Mononuclear cell (primary cell): ENCODE data around the gene MGST1. TPM values are rescaled to one million over a fixed set of nuclear protein-coding genes. Genes with fewer than 3 reads are reported as not detected.
"Not testable (repeated sequence)": the region's sequence is repeated elsewhere in the genome, so short reads cannot be mapped to it uniquely, and the experiment has no call there.

Experiments used
- H3K27me3 ChIP-seq: 2 replicates; pipeline ENCODE4 v1.6.0; 2011; ENCODE audit warnings: low read length, control low read depth; ENCODE audit not compliant: insufficient read depth
- H3K4me1 ChIP-seq: 2 replicates; pipeline ENCODE4 v1.5.1; 2011; ENCODE audit warnings: mild to moderate bottlenecking, low read length, control low read depth; ENCODE audit not compliant: insufficient read depth
- H3K4me3 ChIP-seq: 2 replicates; pipeline ENCODE4 v1.5.1; 2011; ENCODE audit warnings: mild to moderate bottlenecking, low read length, moderate library complexity
- H3K9me3 ChIP-seq: 2 replicates; pipeline ENCODE4 v1.5.1; 2011; ENCODE audit warnings: low read depth, mild to moderate bottlenecking, control low read depth, low read length
- total RNA-seq: library from RNA; depleted of rRNA; stranded (reverse); fragments of >200 nt; gene quantifications from one replicate; pipeline ENCODE4 v1.2.3, GENCODE V29; 2012

Gene MGST1
- total RNA-seq, 1 donor, result 15.6 TPM

- not testable (repeated sequence) for H3K4me3 ChIP-seq, H3K9me3 ChIP-seq, H3K27me3 ChIP-seq, H3K4me1 ChIP-seq
Observed at GRCh38 chr12:16382652-16383312, 35.3 kb downstream of the MGST1 start.

DNA sequence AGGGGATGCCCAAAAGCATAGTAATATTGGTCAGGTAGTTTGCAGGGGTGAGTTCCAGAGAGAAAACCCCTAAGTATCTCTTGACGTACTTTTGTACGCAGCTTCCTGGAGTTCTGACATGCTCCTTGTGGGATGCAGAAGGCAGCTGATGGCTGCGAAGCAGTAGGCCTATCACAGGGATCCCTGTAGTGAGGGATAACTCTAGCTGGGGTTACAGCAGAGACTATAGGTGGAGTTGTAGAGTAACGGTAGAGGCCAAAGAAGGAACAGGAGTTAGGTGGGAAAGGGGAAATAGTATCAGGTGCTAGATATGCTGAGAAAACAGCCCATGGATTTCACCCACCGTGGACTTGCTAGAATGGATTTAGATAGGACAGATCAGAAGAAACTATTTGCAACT is 37.3 kb downstream of the MGST1 start:
- Histone ChIP-seq H3K27me3 (no peaks in the 10 kb centered on the region), H3K9me3 (no peaks in the 10 kb centered on the region), H3K4me3 (no peak overlapping the region), H3K4me1 (peaks cover 4% of the 10 kb centered on the region)

DNA sequence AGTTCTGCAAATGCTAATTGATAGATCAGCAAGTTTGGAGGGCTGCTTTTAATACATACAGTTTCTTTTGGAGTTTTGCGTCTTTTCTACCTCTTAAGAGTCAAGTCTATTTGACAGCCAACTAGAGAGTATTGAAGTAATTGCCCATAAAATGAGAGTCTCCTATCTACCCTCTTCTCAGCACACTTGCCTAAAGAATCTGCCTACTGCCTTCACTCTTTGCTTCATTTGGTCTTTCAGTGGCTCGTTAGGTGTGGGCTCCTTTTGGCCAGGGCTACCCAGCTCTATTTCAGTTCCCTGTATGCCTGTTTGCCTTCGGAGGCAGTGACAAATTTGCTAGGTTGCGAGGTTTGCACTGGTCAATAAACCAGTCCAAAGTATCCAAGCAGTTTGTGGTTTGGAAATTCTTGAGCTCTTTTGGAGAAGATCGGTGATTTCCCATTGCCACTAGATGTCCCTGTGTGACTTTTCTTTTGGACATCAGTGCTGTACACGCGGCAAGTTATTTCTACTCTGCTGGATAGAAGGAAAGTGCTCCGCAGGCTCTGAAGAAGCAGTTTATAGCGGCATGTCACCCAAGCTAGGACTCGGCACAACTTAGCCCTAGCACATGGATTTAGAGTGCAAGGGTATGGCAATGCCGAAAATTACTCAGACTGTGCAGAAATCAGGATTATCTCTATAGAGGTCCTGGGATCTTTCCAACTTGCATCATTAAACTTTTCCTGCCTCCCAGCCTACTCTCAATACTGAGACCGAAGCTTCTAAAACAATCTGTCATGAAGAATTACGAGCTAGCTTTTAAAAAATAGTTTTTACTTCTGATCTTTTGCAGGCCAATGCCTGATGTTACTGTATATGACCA is 38.6 kb downstream of the MGST1 start:
- no peaks in the 10 kb centered on the region for H3K9me3 ChIP-seq
- H3K4me3 ChIP-seq, result no peak overlapping the region
- peaks cover 7% of the 10 kb centered on the region for H3K4me1 ChIP-seq
- H3K27me3 ChIP-seq, result no peaks in the 10 kb centered on the region

DNA sequence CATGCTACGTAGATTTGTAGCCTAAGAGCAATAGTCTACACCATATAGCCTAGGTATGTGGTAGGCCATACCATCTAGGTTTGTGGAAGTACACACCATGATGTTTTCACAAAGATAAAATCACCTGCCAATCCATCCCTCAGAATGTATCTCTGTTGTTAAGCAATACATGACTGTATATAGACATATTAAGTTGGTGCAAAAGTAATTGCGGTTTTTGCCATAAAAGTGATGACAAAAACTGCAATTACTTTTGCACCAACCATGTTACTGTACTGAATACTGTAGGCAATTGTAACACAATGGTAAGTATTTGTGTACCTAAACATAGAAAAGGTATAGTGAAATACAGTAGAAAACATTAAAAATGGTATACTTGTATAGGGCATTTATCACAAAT is 40.5 kb downstream of the MGST1 start:
- H3K9me3 ChIP-seq, result no peaks in the 10 kb centered on the region
- H3K4me1 ChIP-seq, result peaks cover 8% of the 10 kb centered on the region
- no peak overlapping the region for H3K4me3 ChIP-seq
- H3K27me3 ChIP-seq, result no peaks in the 10 kb centered on the region

GRCh38 chr12:16389594-16389993 is 42.1 kb downstream of the MGST1 start:
- Histone ChIP-seq H3K27me3 (no peaks in the 10 kb centered on the region), H3K4me1 (peaks cover 15% of the 10 kb centered on the region), H3K9me3 (no peaks in the 10 kb centered on the region), H3K4me3 (no peak overlapping the region)

DNA sequence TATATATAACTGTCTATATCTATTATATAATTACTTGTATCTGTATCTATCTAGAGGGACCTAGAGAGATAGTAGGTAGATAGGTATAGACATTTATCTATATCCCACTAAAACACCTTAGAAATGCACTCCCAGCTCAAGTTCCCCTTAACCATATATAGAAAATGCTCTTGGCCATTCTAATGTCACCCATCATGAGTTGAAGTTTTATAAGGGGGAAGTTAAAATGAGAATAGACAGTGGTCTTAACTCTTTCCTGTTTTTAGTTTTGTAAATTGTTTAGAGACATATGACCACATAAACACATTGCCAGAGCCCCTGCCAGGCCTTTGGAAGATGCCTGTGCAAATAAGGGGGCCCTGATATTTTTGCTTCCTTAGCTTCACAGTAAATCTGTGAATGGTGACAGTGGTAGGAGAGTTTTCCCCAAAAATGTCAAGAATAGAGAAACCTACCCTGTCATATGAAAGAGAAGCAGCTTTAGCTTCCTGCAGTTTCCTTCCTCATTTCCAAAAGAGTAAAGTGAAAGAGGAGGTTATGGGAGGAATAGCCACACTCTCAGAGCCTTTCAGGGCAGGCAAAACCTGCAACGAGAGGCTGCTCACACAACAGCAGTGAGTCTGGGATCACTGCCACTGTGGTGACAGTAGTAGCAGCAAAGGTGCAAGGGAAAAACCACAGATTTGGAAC is 45.5 kb downstream of the MGST1 start:
- Histone ChIP-seq H3K9me3 (no peaks in the 10 kb centered on the region), H3K4me3 (no peak overlapping the region), H3K27me3 (no peaks in the 10 kb centered on the region), H3K4me1 (peaks cover 15% of the 10 kb centered on the region)

DNA sequence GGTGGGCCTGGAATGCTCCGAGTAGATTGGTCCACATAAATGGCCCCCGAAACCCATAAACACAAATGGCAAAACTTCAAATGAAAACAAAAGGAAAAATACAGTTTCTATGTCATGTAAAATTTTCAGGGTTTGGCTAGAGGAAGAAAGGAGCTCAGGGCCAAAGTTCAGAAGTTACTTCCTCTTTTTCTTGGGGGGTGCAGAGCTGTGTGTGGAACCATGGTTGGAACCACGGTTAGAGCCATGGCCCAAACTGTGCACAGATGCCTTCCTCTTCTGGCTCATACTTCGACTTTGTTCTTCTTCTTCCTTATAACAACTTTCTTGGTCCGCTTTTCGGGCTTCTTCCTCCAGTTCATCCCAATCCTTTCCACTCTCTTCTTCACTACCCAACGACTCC is 51.7 kb downstream of the MGST1 start:
- Histone ChIP-seq H3K27me3 (no peaks in the 10 kb centered on the region), H3K9me3 (no peaks in the 10 kb centered on the region), H3K4me3 (no peak overlapping the region), H3K4me1 (no peaks in the 10 kb centered on the region)

GRCh38 chr12:16401835-16402234 is 54.4 kb downstream of the MGST1 start:
- not testable (repeated sequence) for H3K4me1 ChIP-seq, H3K27me3 ChIP-seq, H3K9me3 ChIP-seq, H3K4me3 ChIP-seq

- Histone ChIP-seq H3K4me1 (peaks cover 8% of the 10 kb centered on the region), H3K9me3 (no peaks in the 10 kb centered on the region), H3K27me3 (no peaks in the 10 kb centered on the region), H3K4me3 (no peak overlapping the region)
Observed at GRCh38 chr12:16407346-16407745, 59.9 kb downstream of the MGST1 start.

Other genes with a start within 250 kb of the MGST1 start
- gene SLC15A5, start 70.0 kb upstream of the MGST1 start, total RNA-seq, result not detected